Thyroid gland (tissue), 4 donors: ENCODE results near the gene APOC1. TPM values are rescaled to one million over a fixed set of nuclear protein-coding genes. Genes with fewer than 3 reads are reported as not detected.

Source experiments
- DNase-seq, 2 donors: peaks; one replicate each; pipeline ENCODE4 v3.0.0-alpha.2; 2019
- H3K27ac ChIP-seq, 3 donors: fragments of 200-600 bp; sonication (generic); 1 replicate in 2 of 3; 2 replicates in 1 of 3; pipeline ENCODE4 v1.5.1; 2016 to 2019; ENCODE audit warnings: mild to moderate bottlenecking in 1 of 3, moderate library complexity in 1 of 3
- H3K27me3 ChIP-seq: fragments of 200-600 bp; sonication (generic); one replicate; pipeline ENCODE4 v1.5.1; 2019
- H3K36me3 ChIP-seq, 2 donors: fragments of 200-600 bp; sonication (generic); one replicate each; pipeline ENCODE4 v1.5.1; 2016 to 2019
- H3K4me1 ChIP-seq, 2 donors: fragments of 200-600 bp; sonication (generic); one replicate each; pipeline ENCODE4 v1.5.1; 2017 to 2019
- H3K4me3 ChIP-seq, 3 donors: fragments of 200-600 bp; sonication (generic); replicated peaks in 1 of 3; 1 replicate in 2 of 3; 2 replicates in 1 of 3; pipeline ENCODE4 v1.5.1; 2016; ENCODE audit warnings: mild to moderate bottlenecking in 1 of 3
- H3K9me3 ChIP-seq: fragments of 200-600 bp; sonication (generic); one replicate; pipeline ENCODE4 v1.5.1; 2017
- CTCF ChIP-seq, 6 experiments: fragments of 200-600 bp in 3 of 6; fragments of 450-650 bp in 3 of 6; sonication (generic) in 3 of 6; IDR thresholded peaks; one replicate each; pipeline ENCODE4 v1.5.1; 2016 to 2019; ENCODE audit warnings: antibody characterized with exemption in 6 of 6, mild to moderate bottlenecking in 2 of 6, inconsistent platforms in 1 of 6, moderate library complexity in 1 of 6
- POLR2A ChIP-seq, 2 donors: fragments of 450-650 bp; IDR thresholded peaks; one replicate each; pipeline ENCODE4 v1.6.1; 2017; ENCODE audit warnings: antibody characterized with exemption in 2 of 2, mild to moderate bottlenecking in 2 of 2, moderate library complexity in 1 of 2
- WGBS, 2 donors: methylation state at CpG; one replicate each; pipeline ENCODE4 v1.1.5; 2017; 5-methylcytosine and 5-hydroxymethylcytosine counted together
- intact Hi-C: fragments of 100-400 bp; cut with DNase I; formaldehyde crosslinking; loops from one replicate; pipeline ENCODE4 v1.15.1; 2023
- total RNA-seq, 4 donors: library from RNA; depleted of rRNA; stranded (reverse); fragments of >200 nt; gene quantifications; one replicate each; pipeline ENCODE4 v1.2.3, GENCODE V29; 2016

APOC1 gene
- total RNA-seq, 4 donors from 2014 or later: 4.1 to 113 (median 45.6) TPM

GRCh38 chr19:44954278-44954648 is 39.9 kb downstream of the APOC1 start:
- Histone ChIP-seq H3K4me1 (peaks cover 25 to 29% of the 10 kb centered on the region in 2 donors), H3K9me3 (no peaks in the 10 kb centered on the region), H3K27ac (peak overlapping the region; percentile 89 to 94 (median 93)), H3K4me3 (peak overlapping the region; percentile 35 to 98 (median 93)), H3K27me3 (no peaks in the 10 kb centered on the region), H3K36me3 (peaks cover 0 to 4% of the 10 kb centered on the region in 2 donors)
- intact Hi-C loops: loop anchor here (10.0 kb wide), 1 partner anchor 169 kb away; no protein-coding TSS in a partner anchor
- DNase-seq: no peak
- 24 to 36% methylated on average over 13 of the region's 13 CpGs for WGBS, 2 donors
- no peak for TF ChIP-seq POLR2A (IDR thresholded peaks at IDR 0.05)
- TF ChIP-seq CTCF (IDR thresholded peaks at IDR 0.05): no peak

GRCh38 chr19:44954649-44955504 is 40.5 kb downstream of the APOC1 start, which contains the start of gene CLPTM1:
Gene CLPTM1, plus strand, starts transcription at chr19:44955380. Its CDS starts 16 bp downstream, at chr19:44955396.
- H3K4me1 ChIP-seq: peaks cover 25 to 30% of the 10 kb centered on the region in 2 donors
- no peaks in the 10 kb centered on the region for H3K9me3 ChIP-seq
- TF ChIP-seq CTCF (IDR thresholded peaks at IDR 0.05): peak in 3 of 6 experiments; percentile 17 to 40 (median 37)
- TF ChIP-seq POLR2A (IDR thresholded peaks at IDR 0.05): peak in 1 of 2 donors; percentile 80
- 0 to 2% methylated on average over 38 to 56 of the region's 65 CpGs for WGBS, 2 donors
- H3K4me3 ChIP-seq: peak within 1 kb of the TSS; percentile 56 to 98 (median 93)
- no peaks in the 10 kb centered on the region for H3K27me3 ChIP-seq
- intact Hi-C loops: loop anchor here (10.0 kb wide), 1 partner anchor 170 kb away; no protein-coding TSS in a partner anchor
- peaks cover 0 to 4% of the 10 kb centered on the region in 2 donors for H3K36me3 ChIP-seq
- H3K27ac ChIP-seq: peak within 1 kb of the TSS; percentile 89 to 94 (median 93)
- DNase-seq: peak; percentile 96 to 97

- H3K4me1 ChIP-seq: peaks cover 25 to 39% of the 10 kb centered on the region in 2 donors
- WGBS, 2 donors: 6 to 11% methylated on average over 12 to 18 of the region's 40 CpGs
Observed at GRCh38 chr19:44955505-44956439, 41.4 kb downstream of the APOC1 start.

GRCh38 chr19:44957526-44957925 is 43.1 kb downstream of the APOC1 start:
- intact Hi-C loops: loop anchor here (10.0 kb wide), 1 partner anchor 173 kb away; no protein-coding TSS in a partner anchor
- no peak overlapping the region for H3K4me3 ChIP-seq
- TF ChIP-seq POLR2A (IDR thresholded peaks at IDR 0.05) (no peak), CTCF (IDR thresholded peaks at IDR 0.05) (no peak)
- H3K27ac ChIP-seq: no peak overlapping the region
- H3K9me3 ChIP-seq: no peaks in the 10 kb centered on the region
- H3K36me3 ChIP-seq: peaks cover 0 to 3% of the 10 kb centered on the region in 2 donors
- no peak for DNase-seq
- peaks cover 20 to 37% of the 10 kb centered on the region in 2 donors for H3K4me1 ChIP-seq
- no peaks in the 10 kb centered on the region for H3K27me3 ChIP-seq
- WGBS, 2 donors: 81 to 87% methylated on average over 4 to 7 of the region's 7 CpGs

More at GRCh38 chr19:44955505-44956439, 41.4 kb downstream of the APOC1 start:
- no peaks in the 10 kb centered on the region for H3K9me3 ChIP-seq
- TF ChIP-seq CTCF (IDR thresholded peaks at IDR 0.05): no peak
- no peak for TF ChIP-seq POLR2A (IDR thresholded peaks at IDR 0.05)
- peak overlapping the region; percentile 56 to 98 (median 93) for H3K4me3 ChIP-seq
- no peaks in the 10 kb centered on the region for H3K27me3 ChIP-seq
- DNase-seq: no peak
- H3K36me3 ChIP-seq: no peaks in the 10 kb centered on the region
- intact Hi-C loops: loop anchor here (10.0 kb wide), 1 partner anchor 171 kb away; no protein-coding TSS in a partner anchor
- peak overlapping the region in 2 of 3 donors; percentile 64 to 94 for H3K27ac ChIP-seq
